ENCODE data around the gene CCPG1.
A peak's percentile ranks its signal among the peaks of the same experiment; 100 is the strongest.
"Not testable (repeated sequence)": the region's sequence is repeated elsewhere in the genome, so short reads cannot be mapped to it uniquely, and the experiment has no call there.

Gene CCPG1

DNA sequence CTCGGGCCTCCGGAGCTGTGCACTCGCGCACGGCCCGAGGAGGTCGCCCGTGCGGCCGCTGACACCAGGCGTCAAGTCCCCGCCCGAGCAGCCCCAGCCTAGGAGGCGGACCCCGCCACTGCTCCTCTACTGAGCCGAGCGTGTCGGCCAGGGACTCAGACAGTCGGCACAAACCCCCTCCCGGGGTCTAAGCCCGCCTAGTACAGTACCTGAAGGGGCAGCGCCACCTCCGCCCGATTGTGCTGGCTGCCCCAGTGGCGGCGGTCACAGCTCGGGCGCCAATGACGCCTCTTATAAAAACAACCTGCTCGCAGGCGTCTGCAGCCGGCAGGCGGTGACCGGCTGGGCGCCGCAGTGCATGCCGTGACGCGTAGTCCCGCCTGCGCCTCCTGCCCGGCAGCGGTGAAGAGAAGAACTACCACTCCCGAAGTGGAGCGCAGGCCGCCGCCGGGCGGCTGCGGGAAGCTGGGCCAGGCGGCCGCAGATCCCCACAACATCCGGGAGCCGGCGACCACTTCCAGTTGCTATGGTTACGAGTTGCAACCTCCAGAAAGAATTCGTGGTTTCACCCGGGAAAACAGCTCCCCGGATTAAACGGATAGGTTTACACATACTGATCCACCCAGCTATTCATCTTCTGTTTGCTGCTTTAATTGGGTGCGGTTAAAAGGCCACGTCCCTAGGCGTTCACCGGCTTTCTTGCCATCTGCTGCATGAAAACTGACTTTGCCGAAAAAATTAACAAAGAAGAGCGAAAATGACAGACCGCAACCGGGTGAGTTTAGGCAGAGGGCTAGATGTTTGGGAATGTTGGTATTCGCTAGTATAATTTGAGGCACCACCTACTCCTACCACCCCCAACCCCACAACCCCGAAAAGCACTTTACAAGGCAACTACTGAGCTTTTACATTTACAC lies at the start of gene CCPG1, which contains the start of gene PIERCE2:
Gene CCPG1, minus strand, starts transcription at position 348 of the 917 bp plus-strand sequence. CDS start 18,935 bp downstream, outside the sequence.
Gene PIERCE2, plus strand, starts transcription at position 484 of the 917 bp plus-strand sequence. Its CDS starts 274 bp downstream, at position 758.
- peak; percentile 95 for DNase-seq (ENCODE audit: low read depth)

DNA sequence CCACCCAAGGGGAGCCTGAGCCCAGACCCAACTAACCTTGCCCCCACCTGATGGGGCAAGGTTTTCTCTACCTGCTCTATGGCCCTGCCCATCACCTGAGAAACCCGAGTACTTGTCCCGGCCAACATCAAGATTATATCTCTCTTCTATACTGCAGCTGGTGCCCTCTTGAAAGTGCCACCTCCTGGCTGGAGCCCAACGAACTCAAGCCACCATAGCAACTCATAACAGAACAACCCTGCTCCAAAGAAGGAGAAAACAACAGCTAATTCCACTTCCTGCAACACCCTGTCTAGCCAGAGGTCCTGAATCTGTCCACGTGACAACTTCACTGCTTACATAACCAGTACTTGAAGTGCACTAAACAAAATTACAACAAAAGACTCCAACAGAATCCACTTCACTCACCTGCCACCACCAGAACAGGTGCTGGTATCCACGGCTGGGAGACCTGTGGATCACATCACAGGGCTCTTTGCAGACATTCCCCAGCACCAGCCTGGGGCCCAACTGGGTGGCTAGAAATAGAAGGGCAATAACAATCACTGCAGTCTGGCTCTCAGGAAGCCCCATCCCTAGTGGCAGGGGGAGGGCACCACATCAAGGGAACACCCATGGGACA lies 49.4 kb upstream of the CCPG1 start:
- DNase-seq (ENCODE audit: low read depth): no peak

- DNase-seq (ENCODE audit: low read depth): not testable (repeated sequence)
Observed at GRCh38 chr15:55447030-55447394, 38.9 kb upstream of the CCPG1 start.

DNA sequence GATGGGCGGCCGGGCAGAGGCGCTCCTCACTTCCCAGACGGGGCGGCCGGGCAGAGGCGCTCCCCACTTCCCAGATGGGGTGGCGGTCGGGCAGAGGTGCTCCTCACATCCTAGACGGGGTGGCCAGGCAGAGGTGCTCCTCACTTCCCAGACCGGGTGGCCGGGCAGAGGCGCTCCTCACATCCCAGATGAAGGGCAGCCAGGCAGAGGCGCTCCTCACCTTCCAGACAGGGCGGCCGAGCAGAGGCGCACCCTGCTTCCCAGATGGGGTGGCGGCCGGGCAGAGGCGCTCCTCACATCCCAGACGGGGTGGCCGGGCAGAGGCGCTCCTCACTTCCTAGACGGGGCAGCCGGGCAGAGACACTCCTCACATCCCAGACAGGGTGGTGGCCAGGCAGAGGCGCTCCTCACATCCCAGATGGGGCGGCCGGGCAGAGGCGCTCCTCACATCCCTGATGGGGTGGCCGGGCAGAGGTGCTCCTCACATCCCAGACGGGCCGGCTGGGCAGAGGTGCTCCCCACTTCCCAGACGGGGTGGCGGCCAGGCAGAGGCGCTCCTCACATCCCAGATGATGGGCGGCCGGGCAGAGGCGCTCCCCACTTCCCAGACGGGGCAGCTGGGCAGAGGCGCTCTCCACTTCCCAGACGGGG lies 38.3 kb upstream of the CCPG1 start:
- DNase-seq (ENCODE audit: low read depth): not testable (repeated sequence)

- DNase-seq (ENCODE audit: low read depth): not testable (repeated sequence)
Observed at GRCh38 chr15:55445936-55446335, 37.8 kb upstream of the CCPG1 start.

DNA sequence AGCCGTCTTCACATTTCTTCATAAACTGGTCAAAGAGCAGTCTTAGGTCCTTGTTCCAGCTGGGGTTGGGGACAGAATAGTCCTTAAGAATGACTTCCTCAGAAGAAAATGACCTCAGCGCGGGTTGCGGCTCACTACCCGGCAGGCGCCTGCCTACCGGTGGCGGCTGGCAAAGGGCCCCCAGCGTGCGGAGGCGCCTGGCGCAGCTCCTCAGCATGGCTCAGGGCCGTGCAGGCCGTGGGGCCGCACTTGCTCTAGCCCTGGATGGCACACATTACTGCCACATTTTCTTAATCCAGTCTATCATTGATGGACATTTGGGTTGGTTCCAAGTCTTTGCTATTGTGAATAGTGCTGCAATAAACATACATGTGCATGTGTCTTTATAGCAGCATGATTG lies 35.0 kb upstream of the CCPG1 start:
- not testable (repeated sequence) for DNase-seq (ENCODE audit: low read depth)

DNA sequence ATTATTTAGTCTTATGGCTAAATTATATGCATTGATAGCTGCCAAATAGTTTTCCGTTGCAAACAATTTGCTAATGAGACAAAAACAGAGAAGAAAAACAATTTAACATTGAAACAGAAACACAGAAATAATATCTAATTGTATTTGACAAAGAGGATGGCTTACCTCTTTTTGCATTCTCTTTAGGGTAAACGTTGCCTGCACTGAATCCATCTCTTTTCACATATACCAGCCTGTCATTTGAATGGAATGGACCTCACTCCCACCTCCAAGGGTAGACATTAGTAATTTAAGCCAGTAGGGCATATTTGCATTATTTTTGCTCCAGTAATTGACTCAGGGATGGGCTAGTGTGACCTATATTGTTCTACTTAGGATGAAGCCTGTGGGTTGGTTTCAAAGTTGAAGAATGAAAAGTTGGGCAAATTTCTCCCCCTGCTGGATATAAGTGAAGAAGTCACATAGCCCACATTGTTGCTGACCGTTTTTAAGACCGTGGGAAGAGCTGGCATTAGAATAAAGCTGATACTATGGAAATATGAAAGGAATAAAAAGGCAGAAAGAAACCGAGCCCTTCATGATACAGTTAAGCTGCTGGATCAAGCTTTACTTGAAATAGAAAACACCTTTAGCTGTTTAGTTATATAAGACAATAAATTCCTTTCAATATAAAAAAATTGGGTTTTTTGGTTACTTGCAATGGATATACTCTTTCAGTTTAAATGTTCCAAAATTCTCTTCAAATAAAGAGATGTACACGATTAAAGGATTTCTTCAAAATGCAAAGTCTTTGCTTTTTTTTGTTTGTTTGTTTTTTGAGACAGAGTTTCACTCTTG lies 27.0 kb upstream of the CCPG1 start:
- peak; percentile 40 for DNase-seq (ENCODE audit: low read depth)

GRCh38 chr15:55422089-55422488 lies 13.9 kb upstream of the CCPG1 start:
- DNase-seq (ENCODE audit: low read depth): no peak

DNA sequence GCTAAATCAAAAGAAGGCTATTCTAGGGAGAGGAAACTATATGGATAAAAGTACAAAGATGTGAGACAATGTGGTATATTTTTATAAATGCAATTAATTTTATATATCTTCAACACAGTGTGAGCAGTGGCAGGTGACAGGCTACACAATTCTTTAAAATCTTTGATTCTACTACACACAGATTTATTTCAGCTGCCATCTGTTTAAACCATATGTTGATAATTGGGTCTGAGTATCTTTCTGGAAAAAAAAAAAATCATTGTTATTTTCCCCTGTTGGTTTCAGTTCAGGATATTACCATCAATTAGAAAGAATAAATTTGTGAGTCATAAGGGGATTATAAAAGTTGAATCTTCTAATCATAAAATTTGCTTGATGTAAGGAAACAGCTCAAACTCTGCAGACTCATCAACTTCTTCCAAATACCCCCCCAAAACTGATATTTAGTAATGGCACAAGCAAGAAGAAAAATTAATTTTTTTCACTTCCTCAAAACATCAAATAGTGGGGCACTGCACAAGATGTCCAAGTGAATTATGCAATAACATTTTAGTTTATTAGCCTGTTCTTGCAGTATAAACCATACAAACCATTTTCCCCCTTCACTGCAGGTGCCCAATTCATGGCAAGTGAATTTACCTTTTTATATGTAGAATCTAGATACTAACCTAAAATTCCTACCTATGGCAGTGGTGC lies 12.2 kb upstream of the CCPG1 start:
- no peak for DNase-seq (ENCODE audit: low read depth)

DNA sequence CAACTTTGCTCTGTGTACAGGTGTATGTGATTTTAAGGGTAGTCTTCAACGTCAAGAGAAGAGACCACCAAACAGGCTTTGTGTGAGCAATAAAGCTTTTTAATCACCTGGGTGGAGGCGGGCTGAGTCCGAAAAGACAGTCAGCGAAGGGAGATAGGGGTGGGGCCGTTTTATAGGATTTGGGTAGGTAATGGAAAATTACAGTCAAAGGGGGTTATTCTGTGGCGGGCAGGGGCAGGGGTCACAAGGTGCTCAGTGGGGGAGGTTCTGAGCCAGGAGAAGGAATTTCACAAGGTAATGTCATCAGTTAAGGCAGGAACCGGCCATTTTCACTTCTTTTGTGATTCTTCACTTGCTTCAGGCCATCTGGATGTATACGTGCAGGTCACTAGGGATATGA lies 9.5 kb upstream of the CCPG1 start:
- DNase-seq (ENCODE audit: low read depth): not testable (repeated sequence)

DNA sequence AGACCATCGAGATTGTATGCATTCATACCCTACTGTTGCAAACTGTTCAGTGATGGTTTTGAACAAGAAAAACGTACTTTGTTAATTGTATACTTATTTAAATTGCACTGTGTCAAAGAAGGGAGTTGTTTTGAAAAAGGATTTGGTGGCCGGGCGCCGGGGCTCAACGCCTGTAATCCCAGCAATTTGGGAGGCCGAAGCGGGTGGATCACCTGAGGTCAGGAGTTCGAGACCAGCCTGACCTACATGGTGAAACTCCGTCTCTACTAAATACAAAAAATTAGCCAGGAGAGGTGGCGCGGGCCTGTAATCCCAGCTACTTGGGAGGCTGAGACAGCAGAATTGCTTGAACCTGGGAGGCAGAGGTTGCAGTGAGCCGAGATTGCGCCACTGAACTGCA lies 817 bp upstream of the CCPG1 start:
- DNase-seq (ENCODE audit: low read depth): not testable (repeated sequence)

DNA sequence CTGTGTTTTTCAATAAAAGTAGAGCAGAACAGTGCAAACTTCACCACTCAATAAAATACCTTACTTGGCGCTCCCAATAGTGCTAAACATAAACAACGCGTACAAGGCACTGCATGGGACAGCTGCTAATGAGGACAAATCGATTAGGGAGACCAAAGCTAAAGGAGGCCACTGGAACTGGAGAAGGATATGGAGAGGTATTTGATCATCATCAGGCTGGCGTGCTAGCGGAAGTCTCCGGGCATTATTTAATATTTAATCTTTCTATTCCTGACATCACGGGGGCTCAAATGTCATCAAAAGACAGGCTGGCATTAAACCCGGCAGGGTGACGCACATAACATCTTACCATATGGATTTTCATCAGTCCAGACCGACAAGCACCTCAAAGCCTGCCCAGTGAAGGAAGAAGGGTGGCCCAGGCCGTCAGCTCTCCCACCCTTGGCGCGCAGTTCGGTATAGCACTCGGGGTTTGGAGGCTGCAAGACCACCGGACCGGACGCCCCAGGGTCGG lies 604 bp downstream of the CCPG1 start:
- peak; percentile 12 for DNase-seq (ENCODE audit: low read depth)

DNA sequence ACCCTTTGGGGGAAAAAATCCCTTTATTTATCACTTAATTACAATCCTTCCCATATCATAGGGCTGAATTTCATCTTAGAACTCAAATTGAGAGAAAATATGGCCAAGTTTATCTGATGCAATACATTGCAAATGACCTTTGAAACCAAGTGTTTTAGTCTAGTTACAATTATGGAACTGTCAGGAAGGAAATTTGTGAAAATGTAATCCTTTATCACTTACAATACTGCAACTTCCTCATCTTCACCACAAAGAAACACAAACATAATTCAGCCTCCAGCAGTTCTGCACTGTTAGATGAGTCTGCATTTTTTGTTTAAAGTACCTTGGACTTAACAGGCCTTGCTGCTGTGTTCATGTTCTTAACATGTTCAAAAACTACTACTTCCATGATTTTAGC lies 4.6 kb downstream of the CCPG1 start:
- DNase-seq (ENCODE audit: low read depth): peak; percentile 58

GRCh38 chr15:55402707-55403106 lies 5.5 kb downstream of the CCPG1 start:
- peak; percentile 37 for DNase-seq (ENCODE audit: low read depth)

DNA sequence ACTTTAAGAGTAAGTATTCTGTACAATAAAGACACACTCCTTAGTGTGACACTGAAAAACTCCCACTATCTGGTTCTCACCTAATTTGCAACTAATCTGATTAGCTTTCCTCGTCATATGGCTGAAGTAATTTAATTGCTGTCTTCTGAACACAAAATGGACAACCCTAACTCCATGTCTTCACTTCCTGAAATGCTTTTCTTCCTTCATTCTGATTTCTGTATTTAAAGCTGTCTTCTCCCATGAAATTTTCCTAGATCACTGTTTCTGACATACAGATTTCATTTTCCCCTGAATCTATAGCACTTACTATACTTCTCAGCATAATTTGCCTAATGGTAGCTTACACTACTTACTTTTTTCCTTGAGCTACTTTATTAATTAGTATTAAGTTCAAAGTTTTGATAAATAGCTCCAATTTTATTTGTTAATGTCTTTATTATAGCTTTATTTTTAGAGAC lies 6.3 kb downstream of the CCPG1 start:
- no peak for DNase-seq (ENCODE audit: low read depth)

GRCh38 chr15:55400050-55400449 lies 8.1 kb downstream of the CCPG1 start:
- not testable (repeated sequence) for DNase-seq (ENCODE audit: low read depth)

- no peak for DNase-seq (ENCODE audit: low read depth)
Observed at GRCh38 chr15:55398243-55398642, 9.9 kb downstream of the CCPG1 start.

DNA sequence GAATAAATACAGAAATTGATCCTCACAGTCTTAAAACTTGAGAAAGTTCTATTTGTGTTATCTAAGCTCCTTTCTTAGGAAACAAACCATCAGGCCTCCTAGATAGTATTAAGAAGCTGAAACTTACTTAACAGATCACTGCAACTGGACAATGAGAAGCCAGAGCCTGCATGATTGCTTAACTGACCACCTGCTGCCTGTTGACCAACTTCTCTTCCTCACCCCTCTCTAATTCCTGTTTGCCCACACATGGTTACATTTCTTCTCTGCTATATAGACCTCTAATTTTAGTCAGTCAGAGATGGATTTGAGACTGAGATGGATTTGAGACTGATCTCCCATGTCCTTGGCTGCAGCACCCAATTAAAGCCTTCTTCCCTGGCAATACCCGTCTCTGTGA lies 13.5 kb downstream of the CCPG1 start:
- no peak for DNase-seq (ENCODE audit: low read depth)

- DNase-seq (ENCODE audit: low read depth): no peak
Observed at GRCh38 chr15:55389264-55389607, 18.9 kb downstream of the CCPG1 start.

DNA sequence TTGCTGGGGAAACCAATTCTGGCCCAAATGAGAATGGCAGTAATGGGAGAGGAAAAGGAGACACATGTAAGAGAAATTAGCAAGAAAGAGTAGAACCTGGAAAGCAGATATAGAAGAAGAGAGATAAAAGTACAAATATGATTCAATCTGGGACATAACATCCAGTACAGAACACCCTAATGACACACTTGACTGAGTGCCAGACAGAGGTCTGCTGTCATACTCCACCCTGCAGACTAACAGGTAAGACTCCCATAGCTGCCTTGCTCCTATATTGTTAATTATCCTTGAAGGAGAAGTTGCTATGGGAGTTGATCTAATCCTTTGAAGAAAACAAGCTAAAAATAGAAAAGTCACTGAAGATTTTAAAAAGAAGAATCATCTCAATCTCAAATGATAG lies 21.1 kb downstream of the CCPG1 start:
- DNase-seq (ENCODE audit: low read depth): no peak

- DNase-seq (ENCODE audit: low read depth): no peak
Observed at GRCh38 chr15:55383687-55384086, 24.5 kb downstream of the CCPG1 start.
